ENCODE data around the gene DOK3.

The DOK3 gene

DNA sequence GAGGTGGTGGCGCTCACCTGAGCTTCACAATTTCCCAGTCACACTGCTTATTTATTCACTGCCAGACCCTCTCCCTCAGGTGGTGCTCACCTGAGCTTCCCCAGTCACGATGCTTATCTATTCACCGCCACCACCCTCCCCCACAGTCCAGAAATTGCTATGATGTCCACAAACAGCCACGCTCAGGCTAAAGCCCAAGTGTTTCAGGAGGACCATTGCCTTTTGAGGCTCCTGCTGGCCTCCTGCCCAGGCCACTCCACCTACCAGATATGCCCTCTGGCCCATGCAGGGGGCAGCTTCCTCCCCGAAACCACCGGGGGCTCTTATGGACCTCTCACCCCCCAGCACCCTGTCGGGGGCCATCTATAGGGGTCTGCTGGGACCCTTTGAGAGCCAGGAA lies 16.8 kb downstream of the DOK3 start:
- Histone ChIP-seq H2AFZ (ENCODE audit: low read depth, low read length, severe bottlenecking) (no peak overlapping the region), H3K9me3 (ENCODE audit: insufficient read depth, low read length) (no peaks in the 10 kb centered on the region), H3K4me3 (ENCODE audit: insufficient read depth, low read length, poor library complexity, severe bottlenecking) (no peak overlapping the region), H3K9me2 (replicated peaks; ENCODE audit: insufficient read depth, low read length) (no peaks in the 10 kb centered on the region), H3F3A (ENCODE audit: insufficient read depth) (peaks cover 5% of the 10 kb centered on the region; the same call in 1 of the 2 replicates), H3K4me2 (ENCODE audit: low read depth, low read length, poor library complexity, severe bottlenecking) (no peak overlapping the region), H4K20me1 (ENCODE audit: low read depth, low read length) (no peaks in the 10 kb centered on the region), H3K27me3 (ENCODE audit: low read length) (no peaks in the 10 kb centered on the region), H3K36me3 (ENCODE audit: low read length) (no peaks in the 10 kb centered on the region), H3K79me2 (ENCODE audit: insufficient read depth, low read length) (no peaks in the 10 kb centered on the region), H3K9ac (ENCODE audit: low read length) (no peak overlapping the region), H3K27ac (ENCODE audit: low read depth, low read length) (no peak overlapping the region)
- TF ChIP-seq, protein P1, sequence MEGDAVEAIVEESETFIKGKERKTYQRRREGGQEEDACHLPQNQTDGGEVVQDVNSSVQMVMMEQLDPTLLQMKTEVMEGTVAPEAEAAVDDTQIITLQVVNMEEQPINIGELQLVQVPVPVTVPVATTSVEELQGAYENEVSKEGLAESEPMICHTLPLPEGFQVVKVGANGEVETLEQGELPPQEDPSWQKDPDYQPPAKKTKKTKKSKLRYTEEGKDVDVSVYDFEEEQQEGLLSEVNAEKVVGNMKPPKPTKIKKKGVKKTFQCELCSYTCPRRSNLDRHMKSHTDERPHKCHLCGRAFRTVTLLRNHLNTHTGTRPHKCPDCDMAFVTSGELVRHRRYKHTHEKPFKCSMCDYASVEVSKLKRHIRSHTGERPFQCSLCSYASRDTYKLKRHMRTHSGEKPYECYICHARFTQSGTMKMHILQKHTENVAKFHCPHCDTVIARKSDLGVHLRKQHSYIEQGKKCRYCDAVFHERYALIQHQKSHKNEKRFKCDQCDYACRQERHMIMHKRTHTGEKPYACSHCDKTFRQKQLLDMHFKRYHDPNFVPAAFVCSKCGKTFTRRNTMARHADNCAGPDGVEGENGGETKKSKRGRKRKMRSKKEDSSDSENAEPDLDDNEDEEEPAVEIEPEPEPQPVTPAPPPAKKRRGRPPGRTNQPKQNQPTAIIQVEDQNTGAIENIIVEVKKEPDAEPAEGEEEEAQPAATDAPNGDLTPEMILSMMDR (IDR thresholded peaks at IDR 0.05; ENCODE audit: insufficient read depth, low read length, poor library complexity, severe bottlenecking): no peak
- TF ChIP-seq EZH2phosphoT487 (conservative IDR thresholded peaks at IDR 0.05; ENCODE audit: low read length): no peak

DNA sequence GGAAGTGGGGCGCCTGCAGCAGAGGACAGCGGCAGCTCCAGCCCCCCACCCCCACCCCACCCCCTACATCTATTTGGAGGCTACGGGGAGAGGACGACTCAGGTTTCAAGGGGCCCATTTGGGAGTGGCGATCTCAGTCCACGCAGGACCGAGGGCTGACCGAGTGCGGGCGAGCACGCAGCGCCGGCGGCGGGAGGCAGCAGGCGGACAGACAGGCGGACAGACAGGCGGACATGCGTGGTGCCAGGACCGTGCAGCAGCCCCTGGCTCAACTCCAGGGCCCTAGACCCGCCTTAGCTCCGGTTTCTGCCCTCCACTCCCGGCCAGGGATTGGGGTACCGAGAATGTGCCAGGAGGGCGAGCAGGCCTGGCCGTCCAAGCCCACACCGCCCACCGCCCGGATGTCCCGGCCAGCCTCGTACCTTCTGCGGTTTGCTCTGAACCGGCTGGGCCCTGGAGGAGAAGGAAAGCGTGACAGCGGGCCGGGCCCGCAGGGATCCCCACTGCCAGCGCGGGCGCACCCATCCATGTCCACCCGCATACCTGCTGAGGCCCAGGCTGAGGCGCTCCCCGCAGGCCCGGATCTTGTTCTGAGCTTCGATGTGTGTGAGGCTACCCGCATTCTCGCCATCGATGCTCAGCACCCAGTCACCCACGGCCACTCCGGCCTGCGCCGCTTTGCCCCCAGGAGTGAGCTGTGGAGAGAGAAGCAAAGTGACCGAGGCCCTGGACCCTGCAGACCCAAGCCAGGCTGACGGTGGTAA lies 17.5 kb downstream of the DOK3 start:
- H3K9ac ChIP-seq (ENCODE audit: low read length): no peak overlapping the region
- H3K4me3 ChIP-seq (ENCODE audit: insufficient read depth, low read length, poor library complexity, severe bottlenecking): no peak overlapping the region
- TF ChIP-seq, protein P1 (IDR thresholded peaks at IDR 0.05; ENCODE audit: insufficient read depth, low read length, poor library complexity, severe bottlenecking): no peak
- TF ChIP-seq EZH2phosphoT487 (conservative IDR thresholded peaks at IDR 0.05; ENCODE audit: low read length): no peak
- no peaks in the 10 kb centered on the region for H3K79me2 ChIP-seq (ENCODE audit: insufficient read depth, low read length)
- no peak overlapping the region for H3K27ac ChIP-seq (ENCODE audit: low read depth, low read length)
- H3K9me3 ChIP-seq (ENCODE audit: insufficient read depth, low read length): no peaks in the 10 kb centered on the region
- H3K36me3 ChIP-seq (ENCODE audit: low read length): no peaks in the 10 kb centered on the region
- H4K20me1 ChIP-seq (ENCODE audit: low read depth, low read length): no peaks in the 10 kb centered on the region
- H3K9me2 ChIP-seq (replicated peaks; ENCODE audit: insufficient read depth, low read length): no peaks in the 10 kb centered on the region
- H2AFZ ChIP-seq (ENCODE audit: low read depth, low read length, severe bottlenecking): no peak overlapping the region
- peaks cover 5% of the 10 kb centered on the region; the same call in 1 of the 2 replicates for H3F3A ChIP-seq (ENCODE audit: insufficient read depth)
- H3K27me3 ChIP-seq (ENCODE audit: low read length): no peaks in the 10 kb centered on the region
- H3K4me2 ChIP-seq (ENCODE audit: low read depth, low read length, poor library complexity, severe bottlenecking): no peak overlapping the region

DNA sequence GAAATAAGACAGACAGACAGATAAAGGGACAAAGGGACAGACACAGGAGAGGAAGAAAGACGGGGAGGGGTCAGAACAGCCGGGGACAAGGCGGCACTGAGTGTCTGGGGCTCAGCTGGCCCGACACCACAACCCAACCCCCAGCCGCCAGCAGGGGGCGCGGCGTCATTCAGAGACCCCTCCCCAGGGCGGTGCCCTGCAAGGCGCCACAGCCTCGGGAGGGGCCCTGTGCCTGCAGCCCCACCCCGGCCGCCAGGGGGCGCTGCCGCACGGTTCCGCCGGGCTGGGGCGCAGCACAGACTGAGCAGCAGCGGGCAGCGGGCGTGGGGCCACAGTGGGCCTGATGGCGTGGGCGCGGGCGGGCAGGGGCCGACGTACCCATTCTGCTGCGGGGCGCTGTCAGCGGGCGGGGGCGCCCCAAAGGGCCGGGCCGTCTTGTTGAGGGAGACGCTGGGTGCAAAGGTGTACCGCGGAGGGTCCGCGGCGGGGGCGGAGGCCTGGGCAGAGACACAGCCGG lies 18.1 kb downstream of the DOK3 start:
- Histone ChIP-seq H3K9ac (ENCODE audit: low read length) (no peak overlapping the region), H3K36me3 (ENCODE audit: low read length) (no peaks in the 10 kb centered on the region), H3K9me2 (replicated peaks; ENCODE audit: insufficient read depth, low read length) (no peaks in the 10 kb centered on the region), H3F3A (ENCODE audit: insufficient read depth) (peaks cover 5% of the 10 kb centered on the region; the same call in 1 of the 2 replicates), H3K27ac (ENCODE audit: low read depth, low read length) (no peak overlapping the region), H4K20me1 (ENCODE audit: low read depth, low read length) (no peaks in the 10 kb centered on the region), H3K9me3 (ENCODE audit: insufficient read depth, low read length) (no peaks in the 10 kb centered on the region), H3K27me3 (ENCODE audit: low read length) (no peaks in the 10 kb centered on the region), H3K4me2 (ENCODE audit: low read depth, low read length, poor library complexity, severe bottlenecking) (no peak overlapping the region), H2AFZ (ENCODE audit: low read depth, low read length, severe bottlenecking) (no peak overlapping the region), H3K4me3 (ENCODE audit: insufficient read depth, low read length, poor library complexity, severe bottlenecking) (no peak overlapping the region), H3K79me2 (ENCODE audit: insufficient read depth, low read length) (no peaks in the 10 kb centered on the region)
- TF ChIP-seq, protein P1 (IDR thresholded peaks at IDR 0.05; ENCODE audit: insufficient read depth, low read length, poor library complexity, severe bottlenecking): peak; percentile 93
- no peak for TF ChIP-seq EZH2phosphoT487 (conservative IDR thresholded peaks at IDR 0.05; ENCODE audit: low read length)

All from SU-DHL-6 (cell line).